ENCODE measurements around the gene VCP. TPM values are rescaled to one million over a fixed set of nuclear protein-coding genes. Genes with fewer than 3 reads are reported as not detected.

VCP gene
- polyA plus RNA-seq, 2 of the 4 experiments (the other 2 are of a cell fraction), result 390 to 428 TPM

- ATAC-seq (peak; percentile 33 to 57; a peak in 5 of 6 replicates), FAIRE-seq (no peak), DNase-seq (ENCODE audit: low read depth in 1 of 2, low spot score in 1 of 2) (no peak)
- Histone ChIP-seq H3K27ac (peak overlapping the region; percentile 88 to 91), H3K4me3 (peak overlapping the region; percentile 70), H3K9me3 (no peaks in the 10 kb centered on the region), H3K4me1 (peaks cover 14% of the 10 kb centered on the region), H3K4me2 (peak overlapping the region; percentile 88)
- TF ChIP-seq HES2 (IDR thresholded peaks at IDR 0.05), result no peak
- TF ChIP-seq KDM5A (IDR thresholded peaks at IDR 0.05), result no peak
- no peak for TF ChIP-seq MAX (IDR thresholded peaks at IDR 0.05)
- no peak for TF ChIP-seq EHF (CRISPR knock-in tag; IDR thresholded peaks at IDR 0.05)
- no peak for TF ChIP-seq PHF8 (IDR thresholded peaks at IDR 0.05; ENCODE audit: borderline replicate concordance, low read depth)
- no peak for TF ChIP-seq KDM1A (IDR thresholded peaks at IDR 0.05; ENCODE audit: low read depth)
- no peak for TF ChIP-seq ZSCAN20 (CRISPR knock-in tag; IDR thresholded peaks at IDR 0.05)
- no peak for TF ChIP-seq NFE2L2 (conservative IDR thresholded peaks at IDR 0.05; ENCODE audit: low read length)
- no peak for TF ChIP-seq ATOH8 (CRISPR knock-in tag; IDR thresholded peaks at IDR 0.05; ENCODE audit: low read depth)
- TF ChIP-seq BCL3 (IDR thresholded peaks at IDR 0.05), result no peak
- TF ChIP-seq CBX8 (IDR thresholded peaks at IDR 0.05), result no peak
- TF ChIP-seq EP300 (IDR thresholded peaks at IDR 0.05), result no peak
- no peak for TF ChIP-seq E2F6 (IDR thresholded peaks at IDR 0.05; ENCODE audit: borderline replicate concordance, low read depth)
- ChIA-PET CTCF (interaction anchor here (1.1 to 5.0 kb wide), 6 partner anchors 8 to 204 kb away, joined by 3 to 23 read pairs (median 5); partner anchors contain the start of genes ATOSB and FANCG), POLR2A (interaction anchor here (1.0 to 2.3 kb wide), 7 partner anchors 9 to 418 kb away, joined by 3 to 28 read pairs (median 14); partner anchors contain the start of genes ATOSB, FANCG and VCP)
- 15% methylated on average over 10 of the region's 10 CpGs for WGBS (ENCODE audit: missing lambda C conversion rate)
Observed at GRCh38 chr9:35102465-35102768, 30.0 kb upstream of the VCP start.

GRCh38 chr9:35097573-35097972, 25.1 kb upstream of the VCP start:
- Histone ChIP-seq H3K9me3 (no peaks in the 10 kb centered on the region), H3K4me2 (no peak overlapping the region), H3K27ac (no peak overlapping the region), H3K4me1 (peaks cover 20% of the 10 kb centered on the region), H3K4me3 (no peak overlapping the region)
- WGBS (ENCODE audit: missing lambda C conversion rate), result 87% methylated on average over 3 of the region's 3 CpGs
- ChIA-PET POLR2A (interaction anchor here (0.7 to 1.8 kb wide), 3 partner anchors 14 to 215 kb away, joined by 4 to 7 read pairs (median 5); partner anchors contain the start of gene FANCG), CTCF (interaction anchor here (0.8 to 7.3 kb wide), 10 partner anchors 10 to 456 kb away, joined by 3 to 110 read pairs (median 8); partner anchors contain the start of genes ATOSB, FANCG and VCP)
- FAIRE-seq (no peak), DNase-seq (ENCODE audit: low read depth in 1 of 2, low spot score in 1 of 2) (no peak), ATAC-seq (no peak)
- TF ChIP-seq EP300 (IDR thresholded peaks at IDR 0.05) (no peak), NPAS2 (CRISPR knock-in tag; IDR thresholded peaks at IDR 0.05; ENCODE audit: borderline replicate concordance) (no peak), USF2 (IDR thresholded peaks at IDR 0.05) (no peak), PBX3 (IDR thresholded peaks at IDR 0.05) (no peak), KDM1A (IDR thresholded peaks at IDR 0.05; ENCODE audit: low read depth) (no peak), EHMT2 (IDR thresholded peaks at IDR 0.05; ENCODE audit: low read depth) (no peak), NFE2L2 (conservative IDR thresholded peaks at IDR 0.05; ENCODE audit: low read length) (no peak), BCL3 (IDR thresholded peaks at IDR 0.05) (no peak), ZFP36 (IDR thresholded peaks at IDR 0.05; ENCODE audit: borderline replicate concordance, partially characterized antibody) (no peak), KDM5A (IDR thresholded peaks at IDR 0.05) (no peak)

Data from A549 (cell line).